Astrocyte of the cerebellum (primary cell): ENCODE results near the gene TBCA.

ENCODE experiments used
- DNase-seq: peaks from one replicate; pipeline ENCODE4 v3.0.0-alpha.2; 2011; ENCODE audit warnings: low read depth
- H3K4me3 ChIP-seq: 2 replicates; pipeline ENCODE4 v1.5.1; 2011; ENCODE audit warnings: mild to moderate bottlenecking, low read depth, low read length, moderate library complexity
- in situ Hi-C: cut with HindIII; loops from 2 replicates; pipeline ENCODE4 v1.10.0; 2017; ENCODE audit warnings: low sequenced_read_pairs
- TF ChIP-seq, protein P1 (sequence below): IDR thresholded peaks from 2 replicates; pipeline ENCODE4 v1.5.1; 2012; ENCODE audit warnings: low read length, low read depth, moderate library complexity, mild to moderate bottlenecking; ENCODE audit errors: missing control alignments

Gene TBCA

DNA sequence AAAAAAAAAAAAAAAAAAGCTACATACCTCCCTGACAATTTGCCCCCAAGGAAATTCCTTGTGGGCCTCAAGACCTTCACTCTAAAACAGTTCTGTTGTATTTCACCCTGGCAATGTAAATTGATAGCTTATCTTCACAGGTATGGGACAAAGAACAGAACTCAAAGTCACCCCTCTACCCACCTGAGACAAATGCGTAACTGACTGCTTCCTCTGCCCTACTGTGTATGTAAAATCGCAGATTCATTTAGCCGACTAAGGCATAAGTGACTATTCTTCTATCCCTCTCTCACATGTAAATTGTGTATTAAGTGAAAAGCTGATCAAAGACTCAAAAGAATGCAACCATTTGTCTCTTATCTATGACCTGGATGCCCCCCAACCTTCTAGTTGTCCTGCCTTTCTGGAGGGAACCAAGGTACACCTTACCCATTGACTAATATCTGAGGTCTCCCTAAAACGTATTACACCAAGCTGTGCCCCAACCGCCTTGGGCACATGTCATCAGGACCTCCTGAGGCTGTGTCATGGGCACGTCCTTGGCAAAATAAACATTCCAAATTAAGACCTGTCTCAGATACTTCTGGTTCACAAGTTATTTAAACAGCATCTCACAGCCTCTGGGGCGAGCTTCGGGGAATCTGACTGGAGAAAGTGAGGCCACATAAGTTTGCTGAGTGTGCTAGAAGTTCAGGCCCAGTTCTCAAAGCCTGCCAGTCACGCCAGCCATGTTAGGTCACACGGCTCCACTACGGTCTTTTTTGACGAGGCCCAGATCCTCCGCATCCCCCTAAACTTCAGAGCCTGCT lies 954 bp downstream of the TBCA start:
- TF ChIP-seq, protein P1, sequence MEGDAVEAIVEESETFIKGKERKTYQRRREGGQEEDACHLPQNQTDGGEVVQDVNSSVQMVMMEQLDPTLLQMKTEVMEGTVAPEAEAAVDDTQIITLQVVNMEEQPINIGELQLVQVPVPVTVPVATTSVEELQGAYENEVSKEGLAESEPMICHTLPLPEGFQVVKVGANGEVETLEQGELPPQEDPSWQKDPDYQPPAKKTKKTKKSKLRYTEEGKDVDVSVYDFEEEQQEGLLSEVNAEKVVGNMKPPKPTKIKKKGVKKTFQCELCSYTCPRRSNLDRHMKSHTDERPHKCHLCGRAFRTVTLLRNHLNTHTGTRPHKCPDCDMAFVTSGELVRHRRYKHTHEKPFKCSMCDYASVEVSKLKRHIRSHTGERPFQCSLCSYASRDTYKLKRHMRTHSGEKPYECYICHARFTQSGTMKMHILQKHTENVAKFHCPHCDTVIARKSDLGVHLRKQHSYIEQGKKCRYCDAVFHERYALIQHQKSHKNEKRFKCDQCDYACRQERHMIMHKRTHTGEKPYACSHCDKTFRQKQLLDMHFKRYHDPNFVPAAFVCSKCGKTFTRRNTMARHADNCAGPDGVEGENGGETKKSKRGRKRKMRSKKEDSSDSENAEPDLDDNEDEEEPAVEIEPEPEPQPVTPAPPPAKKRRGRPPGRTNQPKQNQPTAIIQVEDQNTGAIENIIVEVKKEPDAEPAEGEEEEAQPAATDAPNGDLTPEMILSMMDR = no peak
- in situ Hi-C loops = no loop called here
- DNase-seq = peak; percentile 6
- peak overlapping the region; percentile 46 for H3K4me3 ChIP-seq

DNA sequence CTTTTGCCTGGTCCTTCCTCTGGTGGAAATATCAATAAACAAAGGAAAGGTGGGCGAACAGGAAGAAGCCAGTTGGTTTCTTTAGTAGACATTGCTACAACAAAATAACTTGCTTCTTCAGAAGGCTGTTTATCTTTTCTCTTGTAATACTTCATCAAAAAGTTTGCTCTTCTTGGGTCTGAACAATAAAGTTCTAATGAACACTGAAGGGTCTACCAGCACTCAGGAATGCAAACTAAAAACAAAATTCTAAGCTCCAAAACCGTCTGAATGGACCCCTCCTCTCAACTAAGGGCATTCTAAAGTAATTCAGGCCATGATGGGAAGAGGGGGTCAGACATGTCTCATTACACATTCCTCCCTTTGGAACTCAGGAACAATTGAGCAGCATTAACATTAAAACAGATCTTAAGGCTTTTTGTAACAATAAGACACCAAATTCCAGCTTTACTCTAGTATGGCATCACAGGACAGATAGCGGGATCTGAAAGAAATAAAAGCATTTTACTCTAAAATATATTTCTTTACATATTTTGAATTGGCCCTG lies 2.3 kb downstream of the TBCA start:
- TF ChIP-seq, protein P1 = no peak
- in situ Hi-C loops = no loop called here
- DNase-seq = no peak
- H3K4me3 ChIP-seq = no peak overlapping the region

DNA sequence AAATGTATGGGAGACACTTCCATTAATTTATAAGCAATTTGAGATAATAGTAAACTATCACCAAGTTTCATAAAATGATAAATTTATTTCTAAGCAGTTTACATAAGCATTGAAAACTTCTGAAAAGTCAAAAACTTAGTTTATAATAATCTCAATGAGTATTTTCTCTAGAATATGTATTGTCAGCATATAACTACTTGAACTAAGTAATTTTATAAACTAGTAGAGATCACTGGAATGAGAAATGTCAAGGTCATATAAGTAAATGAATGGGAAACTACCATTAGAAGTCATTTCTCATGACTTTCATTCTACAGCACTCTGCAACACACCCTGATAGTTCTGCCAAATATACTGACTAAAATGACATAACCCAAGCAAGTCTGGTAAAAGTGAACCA lies 3.4 kb downstream of the TBCA start:
- no peak overlapping the region for H3K4me3 ChIP-seq
- TF ChIP-seq, protein P1 = no peak
- in situ Hi-C loops = no loop called here
- no peak for DNase-seq

DNA sequence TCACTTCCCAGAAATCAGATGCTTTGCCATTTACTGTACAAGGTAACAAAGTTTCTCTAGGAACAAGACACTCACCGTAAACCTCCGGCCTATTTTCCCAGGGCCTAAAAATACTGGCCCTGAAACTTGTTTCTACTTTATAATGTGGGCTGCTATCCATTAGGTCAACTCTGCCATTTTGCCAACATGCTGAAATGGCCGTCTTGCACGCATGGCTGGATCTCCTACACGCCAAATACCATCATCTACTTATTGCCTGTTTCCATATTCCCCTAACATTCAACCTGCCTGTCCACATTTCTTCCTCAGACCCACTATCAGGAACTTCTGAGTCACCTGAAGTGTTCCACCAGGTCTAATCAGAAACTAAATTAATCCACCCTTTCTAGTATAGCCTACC lies 4.7 kb downstream of the TBCA start:
- in situ Hi-C loops = no loop called here
- TF ChIP-seq, protein P1 = no peak
- no peak for DNase-seq
- no peak overlapping the region for H3K4me3 ChIP-seq

DNA sequence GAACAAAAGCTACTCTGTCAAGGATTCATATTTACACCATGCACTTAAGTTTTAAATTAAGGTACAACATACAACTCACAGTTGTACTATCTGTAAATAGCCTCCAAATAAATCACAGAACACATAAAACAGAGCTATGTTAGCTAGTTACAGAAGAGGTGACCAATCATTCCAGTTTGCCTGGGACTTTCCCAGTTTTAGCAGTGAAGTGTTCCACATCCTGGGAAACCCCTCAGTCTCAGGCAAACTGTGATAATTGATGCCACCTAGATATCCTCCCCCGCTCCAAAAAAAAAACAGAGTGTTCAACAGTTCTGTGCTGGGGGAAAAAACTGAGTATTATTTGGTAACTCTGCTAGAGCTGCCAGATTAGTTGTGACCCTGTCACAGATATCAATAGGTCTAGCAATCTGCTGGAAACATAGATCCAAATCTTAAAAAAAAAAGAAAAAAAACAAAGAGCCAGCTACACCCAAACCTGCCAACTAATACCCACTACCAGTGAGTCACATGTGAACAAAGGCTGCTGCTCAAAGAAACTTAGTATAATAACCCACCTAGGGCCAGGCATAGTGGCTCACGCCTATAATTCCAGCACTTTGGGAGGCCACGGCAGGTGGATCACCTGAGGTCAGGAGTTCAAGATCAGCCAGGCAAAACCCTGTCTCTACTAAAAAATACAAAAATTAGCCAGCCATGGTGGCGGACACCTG lies 5.7 kb downstream of the TBCA start:
- DNase-seq = no peak
- in situ Hi-C loops = no loop called here
- H3K4me3 ChIP-seq = no peak overlapping the region
- TF ChIP-seq, protein P1 = no peak

DNA sequence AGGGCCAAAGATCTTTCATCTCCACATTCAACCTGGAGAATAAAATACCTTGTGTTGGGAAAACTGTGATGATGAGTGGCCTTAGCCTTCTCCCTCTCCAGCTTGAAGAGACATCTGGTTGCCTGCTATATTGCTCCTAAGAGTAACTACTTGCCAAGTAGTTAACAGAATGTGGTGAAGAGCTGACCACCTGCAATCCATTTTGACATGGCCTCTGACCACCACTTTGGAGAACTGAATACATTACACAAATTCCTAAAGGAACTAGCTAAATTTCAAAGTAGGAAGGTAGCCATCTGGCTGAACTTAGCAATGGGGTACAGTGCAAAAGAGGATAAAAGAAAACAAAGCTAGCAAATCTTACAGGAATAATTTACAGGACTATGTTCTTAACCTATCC lies 7.2 kb downstream of the TBCA start:
- peak; percentile 84 for DNase-seq
- TF ChIP-seq, protein P1 = no peak

More for the DNA sequence above, 7.2 kb downstream of the TBCA start:
- in situ Hi-C loops = no loop called here
- H3K4me3 ChIP-seq = no peak overlapping the region
